ENCODE results near the gene MPPED2. TPM values are rescaled to one million over a fixed set of nuclear protein-coding genes. Genes with fewer than 3 reads are reported as not detected.

The MPPED2 gene
- total and polyA plus RNA-seq, 2 donors from 2014 or later = 10.8 to 12.9 TPM

- H3K4me1 ChIP-seq (ENCODE audit: control insufficient read depth in 2 of 3, insufficient read depth in 2 of 3, low read depth in 1 of 3, low read length in 3 of 3) = no peaks in the 10 kb centered on the region
- TF ChIP-seq, protein P1, sequence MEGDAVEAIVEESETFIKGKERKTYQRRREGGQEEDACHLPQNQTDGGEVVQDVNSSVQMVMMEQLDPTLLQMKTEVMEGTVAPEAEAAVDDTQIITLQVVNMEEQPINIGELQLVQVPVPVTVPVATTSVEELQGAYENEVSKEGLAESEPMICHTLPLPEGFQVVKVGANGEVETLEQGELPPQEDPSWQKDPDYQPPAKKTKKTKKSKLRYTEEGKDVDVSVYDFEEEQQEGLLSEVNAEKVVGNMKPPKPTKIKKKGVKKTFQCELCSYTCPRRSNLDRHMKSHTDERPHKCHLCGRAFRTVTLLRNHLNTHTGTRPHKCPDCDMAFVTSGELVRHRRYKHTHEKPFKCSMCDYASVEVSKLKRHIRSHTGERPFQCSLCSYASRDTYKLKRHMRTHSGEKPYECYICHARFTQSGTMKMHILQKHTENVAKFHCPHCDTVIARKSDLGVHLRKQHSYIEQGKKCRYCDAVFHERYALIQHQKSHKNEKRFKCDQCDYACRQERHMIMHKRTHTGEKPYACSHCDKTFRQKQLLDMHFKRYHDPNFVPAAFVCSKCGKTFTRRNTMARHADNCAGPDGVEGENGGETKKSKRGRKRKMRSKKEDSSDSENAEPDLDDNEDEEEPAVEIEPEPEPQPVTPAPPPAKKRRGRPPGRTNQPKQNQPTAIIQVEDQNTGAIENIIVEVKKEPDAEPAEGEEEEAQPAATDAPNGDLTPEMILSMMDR (IDR thresholded peaks at IDR 0.05; ENCODE audit: borderline replicate concordance, extremely low read depth, insufficient read depth) = no peak
These were observed 126.8 kb downstream of the MPPED2 start for GRCh38 chr11:30459306-30459705.

DNA sequence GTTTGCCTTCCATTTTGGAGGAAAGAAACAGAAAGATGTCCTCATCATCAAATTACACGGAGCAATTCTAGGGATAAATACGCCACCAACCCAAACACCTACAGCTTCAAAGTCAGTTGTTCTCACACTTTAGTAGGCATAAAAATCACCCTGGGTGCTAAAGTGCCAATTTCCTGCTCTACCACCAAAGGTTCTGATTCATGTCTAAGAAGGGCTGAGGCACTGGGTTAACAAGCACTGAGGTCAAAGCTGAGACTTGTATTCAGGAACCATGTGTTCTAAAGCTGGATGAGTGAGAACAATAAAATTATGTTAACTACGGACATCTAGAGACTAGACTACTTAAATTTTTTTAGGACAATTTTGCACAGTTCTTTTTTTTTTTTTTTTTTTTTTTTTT is 127.6 kb downstream of the MPPED2 start:
- Histone ChIP-seq H3K4me3 (ENCODE audit: low read length in 3 of 3) (no peak overlapping the region), H3K36me3 (ENCODE audit: control insufficient read depth in 2 of 3, insufficient read depth in 3 of 3, low read length in 3 of 3) (no peaks in the 10 kb centered on the region), H3K9me3 (ENCODE audit: control insufficient read depth in 2 of 3, insufficient read depth in 1 of 3, low read length in 3 of 3) (no peaks in the 10 kb centered on the region), H3K9ac (ENCODE audit: low read length in 3 of 3) (no peak overlapping the region), H3K4me1 (ENCODE audit: control insufficient read depth in 2 of 3, insufficient read depth in 2 of 3, low read depth in 1 of 3, low read length in 3 of 3) (no peaks in the 10 kb centered on the region), H3K27ac (ENCODE audit: low read depth in 2 of 2, low read length in 2 of 2) (no peak overlapping the region), H3K27me3 (ENCODE audit: control insufficient read depth, insufficient read depth, low read length) (no peaks in the 10 kb centered on the region)
- FAIRE-seq = no peak
- intact Hi-C loops (cut with DNase I) = no loop called here
- TF ChIP-seq, protein P1 (IDR thresholded peaks at IDR 0.05; ENCODE audit: borderline replicate concordance, extremely low read depth, insufficient read depth) = no peak
- DNase-seq = no peak

More at GRCh38 chr11:30459306-30459705, 126.8 kb downstream of the MPPED2 start:
- H3K27me3 ChIP-seq (ENCODE audit: control insufficient read depth, insufficient read depth, low read length) = no peaks in the 10 kb centered on the region
- H3K27ac ChIP-seq (ENCODE audit: low read depth in 2 of 2, low read length in 2 of 2) = no peak overlapping the region
- intact Hi-C loops (cut with DNase I) = no loop called here
- H3K36me3 ChIP-seq (ENCODE audit: control insufficient read depth in 2 of 3, insufficient read depth in 3 of 3, low read length in 3 of 3) = no peaks in the 10 kb centered on the region
- FAIRE-seq (no peak), DNase-seq (no peak)
- no peaks in the 10 kb centered on the region for H3K9me3 ChIP-seq (ENCODE audit: control insufficient read depth in 2 of 3, insufficient read depth in 1 of 3, low read length in 3 of 3)
- no peak overlapping the region for H3K9ac ChIP-seq (ENCODE audit: low read length in 3 of 3)
- H3K4me3 ChIP-seq (ENCODE audit: low read length in 3 of 3) = no peak overlapping the region

DNA sequence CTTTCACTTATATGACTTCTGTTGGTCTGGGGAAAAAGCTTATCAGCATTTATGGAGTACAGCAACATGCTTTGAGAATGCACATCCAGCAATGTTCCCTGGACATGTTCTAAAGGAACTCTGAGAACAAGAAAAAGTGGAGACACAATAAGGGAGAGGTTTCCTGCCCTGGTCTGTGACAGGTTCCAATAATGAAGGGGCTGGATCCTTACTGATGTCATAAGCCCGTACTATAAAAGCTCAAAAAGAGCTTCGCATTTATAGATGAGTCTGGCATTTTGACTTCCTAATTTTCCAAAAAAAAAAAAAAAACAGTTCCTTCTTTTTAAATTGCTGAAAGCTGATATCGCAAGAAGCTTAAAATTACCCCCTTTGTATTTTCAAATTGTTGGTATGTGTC is 129.1 kb downstream of the MPPED2 start:
- no peaks in the 10 kb centered on the region for H3K9me3 ChIP-seq (ENCODE audit: control insufficient read depth in 2 of 3, insufficient read depth in 1 of 3, low read length in 3 of 3)
- no peak overlapping the region for H3K27ac ChIP-seq (ENCODE audit: low read depth in 2 of 2, low read length in 2 of 2)
- no peak overlapping the region for H3K4me3 ChIP-seq (ENCODE audit: low read length in 3 of 3)
- intact Hi-C loops (cut with DNase I) = no loop called here
- no peak overlapping the region for H3K9ac ChIP-seq (ENCODE audit: low read length in 3 of 3)
- no peaks in the 10 kb centered on the region for H3K36me3 ChIP-seq (ENCODE audit: control insufficient read depth in 2 of 3, insufficient read depth in 3 of 3, low read length in 3 of 3)
- peaks cover 0 to 5% (median 5%) of the 10 kb centered on the region in 3 donors for H3K4me1 ChIP-seq (ENCODE audit: control insufficient read depth in 2 of 3, insufficient read depth in 2 of 3, low read depth in 1 of 3, low read length in 3 of 3)
- TF ChIP-seq, protein P1 (IDR thresholded peaks at IDR 0.05; ENCODE audit: borderline replicate concordance, extremely low read depth, insufficient read depth) = no peak
- DNase-seq (no peak), FAIRE-seq (no peak)
- H3K27me3 ChIP-seq (ENCODE audit: control insufficient read depth, insufficient read depth, low read length) = no peaks in the 10 kb centered on the region

- Histone ChIP-seq H3K9ac (ENCODE audit: low read length in 3 of 3) (no peak overlapping the region), H3K9me3 (ENCODE audit: control insufficient read depth in 2 of 3, insufficient read depth in 1 of 3, low read length in 3 of 3) (no peaks in the 10 kb centered on the region), H3K36me3 (ENCODE audit: control insufficient read depth in 2 of 3, insufficient read depth in 3 of 3, low read length in 3 of 3) (no peaks in the 10 kb centered on the region), H3K4me3 (ENCODE audit: low read length in 3 of 3) (no peak overlapping the region), H3K27me3 (ENCODE audit: control insufficient read depth, insufficient read depth, low read length) (no peaks in the 10 kb centered on the region), H3K4me1 (ENCODE audit: control insufficient read depth in 2 of 3, insufficient read depth in 2 of 3, low read depth in 1 of 3, low read length in 3 of 3) (peaks cover 0 to 8% (median 7%) of the 10 kb centered on the region in 3 donors), H3K27ac (ENCODE audit: low read depth in 2 of 2, low read length in 2 of 2) (no peak overlapping the region)
- DNase-seq = no peak
- FAIRE-seq = no peak
- TF ChIP-seq, protein P1 (IDR thresholded peaks at IDR 0.05; ENCODE audit: borderline replicate concordance, extremely low read depth, insufficient read depth) = no peak
- intact Hi-C loops (cut with DNase I) = no loop called here
These were observed 131.1 kb downstream of the MPPED2 start for GRCh38 chr11:30455025-30455424.
